Measurements from ENCODE around the gene DCST1. TPM values are rescaled to one million over a fixed set of nuclear protein-coding genes. Genes with fewer than 3 reads are reported as not detected.

The DCST1 gene
- total RNA-seq, 1 donor from 2014 or later: not detected

GRCh38 chr1:155012776-155013602 lies 20.6 kb upstream of the DCST1 start:
- DNase-seq (ENCODE audit: low spot score): no peak

GRCh38 chr1:155013632-155014031 lies 20.0 kb upstream of the DCST1 start:
- DNase-seq (ENCODE audit: low spot score): no peak

GRCh38 chr1:155014709-155015508 lies 18.7 kb upstream of the DCST1 start:
- DNase-seq (ENCODE audit: low spot score): no peak

GRCh38 chr1:155015527-155016230 lies 17.9 kb upstream of the DCST1 start:
- no peak for DNase-seq (ENCODE audit: low spot score)

- DNase-seq (ENCODE audit: low spot score): no peak
Measured at GRCh38 chr1:155016231-155016831, 17.3 kb upstream of the DCST1 start.

- DNase-seq (ENCODE audit: low spot score): peak; percentile 97
Measured at GRCh38 chr1:155017041-155017945, 16.3 kb upstream of the DCST1 start.

GRCh38 chr1:155017946-155018316 lies 15.7 kb upstream of the DCST1 start:
- no peak for DNase-seq (ENCODE audit: low spot score)

- DNase-seq (ENCODE audit: low spot score): no peak
Measured at GRCh38 chr1:155018617-155019348, 14.8 kb upstream of the DCST1 start.

GRCh38 chr1:155019377-155020245 lies 14.0 kb upstream of the DCST1 start:
- no peak for DNase-seq (ENCODE audit: low spot score)

GRCh38 chr1:155022136-155022926 lies 11.3 kb upstream of the DCST1 start:
- no peak for DNase-seq (ENCODE audit: low spot score)

GRCh38 chr1:155022927-155023236 lies 10.7 kb upstream of the DCST1 start:
- DNase-seq (ENCODE audit: low spot score): no peak

- DNase-seq (ENCODE audit: low spot score): no peak
Measured at GRCh38 chr1:155023627-155024026, 10.0 kb upstream of the DCST1 start.

- no peak for DNase-seq (ENCODE audit: low spot score)
Measured at GRCh38 chr1:155024315-155024714, 9.3 kb upstream of the DCST1 start.

- no peak for DNase-seq (ENCODE audit: low spot score)
Measured at GRCh38 chr1:155026154-155026553, 7.5 kb upstream of the DCST1 start.

GRCh38 chr1:155026588-155026987 lies 7.0 kb upstream of the DCST1 start:
- no peak for DNase-seq (ENCODE audit: low spot score)

GRCh38 chr1:155029513-155030242 lies 3.9 kb upstream of the DCST1 start:
- no peak for DNase-seq (ENCODE audit: low spot score)

GRCh38 chr1:155030243-155030795 lies 3.3 kb upstream of the DCST1 start:
- no peak for DNase-seq (ENCODE audit: low spot score)
